CD4-positive, alpha-beta T cell treated with Interleukin-4 for 1 hour (primary cell): ENCODE data around the gene LMTK2.
"Not testable (repeated sequence)": the region's sequence is repeated elsewhere in the genome, so short reads cannot be mapped to it uniquely, and the experiment has no call there.

Experiments used
- DNase-seq, 2 donors: peaks; one replicate each; pipeline ENCODE4 v3.0.0-alpha.2; 2020 to 2022

LMTK2 gene

DNA sequence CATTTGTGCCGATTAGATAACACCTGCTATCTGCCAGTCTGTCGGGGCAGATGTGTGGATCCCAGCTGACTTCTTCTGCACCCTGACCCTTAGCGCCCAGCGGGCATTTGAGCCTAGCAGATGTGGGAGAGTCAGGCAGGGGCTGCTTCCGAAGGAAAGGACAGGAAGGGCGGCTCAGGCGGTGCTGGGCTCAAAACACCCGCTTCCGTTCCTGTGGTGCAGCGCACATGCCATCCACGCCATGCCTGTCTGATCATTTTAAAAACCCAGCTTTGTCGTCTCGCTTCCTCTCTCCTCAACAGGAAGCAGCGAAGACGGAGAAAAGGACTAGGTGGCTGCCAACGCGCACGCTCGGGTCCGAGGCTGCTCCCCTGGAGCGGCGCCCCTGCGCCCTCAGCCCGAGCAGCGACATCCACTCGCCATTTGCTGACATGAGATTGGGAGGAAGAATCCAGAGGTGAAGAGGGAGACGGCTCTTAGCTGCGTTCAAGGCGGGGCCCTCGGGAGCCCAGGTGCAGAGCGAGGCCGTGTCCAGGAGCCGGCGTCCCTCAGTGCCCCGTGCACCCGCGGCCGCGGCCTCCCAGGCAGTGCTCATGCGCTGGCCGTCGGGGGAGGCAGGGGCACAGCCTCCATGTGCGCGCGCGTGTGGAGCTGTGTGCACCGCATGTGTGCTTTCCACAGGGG lies 98.6 kb downstream of the LMTK2 start:
- DNase-seq = no peak

DNA sequence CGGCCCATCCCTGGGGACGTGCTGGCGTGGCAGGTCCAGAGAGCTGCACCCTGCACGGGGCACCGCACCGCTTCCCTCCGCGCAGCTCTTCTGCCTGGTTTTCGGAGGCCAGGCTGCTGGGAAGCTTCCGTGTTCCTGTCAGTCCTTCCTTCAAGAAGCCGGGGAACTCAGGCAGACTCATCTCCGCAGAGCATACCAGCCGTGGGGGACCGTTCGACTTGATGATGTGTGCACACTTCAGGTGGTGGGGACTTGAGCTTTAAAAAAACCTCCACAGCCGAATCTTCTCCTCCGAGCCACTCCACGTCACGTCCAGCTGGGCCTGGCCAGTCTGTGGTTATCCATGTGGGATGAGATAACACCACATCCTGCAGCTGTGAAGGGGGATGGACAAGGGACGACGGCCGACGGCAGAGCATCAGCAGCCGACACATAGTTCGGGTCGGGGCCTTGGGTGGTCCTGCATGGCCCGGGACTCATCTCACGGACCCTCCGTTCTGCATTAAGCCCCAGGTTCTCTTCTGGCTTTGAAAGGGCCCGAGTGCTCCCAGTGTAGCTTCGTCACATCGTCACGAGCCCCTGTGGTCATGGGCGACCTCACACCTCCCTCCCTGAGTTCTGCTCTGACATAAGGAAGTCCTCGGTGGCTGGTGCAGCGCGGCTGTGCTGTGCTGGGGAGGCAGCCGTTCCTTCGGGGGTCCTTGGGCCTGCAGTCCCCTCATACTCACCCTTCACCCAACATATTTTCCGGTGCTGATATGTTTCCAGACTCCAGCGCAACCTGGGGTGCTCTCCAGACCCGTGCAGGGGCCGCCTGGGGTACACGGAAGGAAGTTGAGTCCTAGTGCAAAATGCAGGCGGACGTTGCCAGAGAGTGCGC lies 100.0 kb downstream of the LMTK2 start:
- DNase-seq = no peak

DNA sequence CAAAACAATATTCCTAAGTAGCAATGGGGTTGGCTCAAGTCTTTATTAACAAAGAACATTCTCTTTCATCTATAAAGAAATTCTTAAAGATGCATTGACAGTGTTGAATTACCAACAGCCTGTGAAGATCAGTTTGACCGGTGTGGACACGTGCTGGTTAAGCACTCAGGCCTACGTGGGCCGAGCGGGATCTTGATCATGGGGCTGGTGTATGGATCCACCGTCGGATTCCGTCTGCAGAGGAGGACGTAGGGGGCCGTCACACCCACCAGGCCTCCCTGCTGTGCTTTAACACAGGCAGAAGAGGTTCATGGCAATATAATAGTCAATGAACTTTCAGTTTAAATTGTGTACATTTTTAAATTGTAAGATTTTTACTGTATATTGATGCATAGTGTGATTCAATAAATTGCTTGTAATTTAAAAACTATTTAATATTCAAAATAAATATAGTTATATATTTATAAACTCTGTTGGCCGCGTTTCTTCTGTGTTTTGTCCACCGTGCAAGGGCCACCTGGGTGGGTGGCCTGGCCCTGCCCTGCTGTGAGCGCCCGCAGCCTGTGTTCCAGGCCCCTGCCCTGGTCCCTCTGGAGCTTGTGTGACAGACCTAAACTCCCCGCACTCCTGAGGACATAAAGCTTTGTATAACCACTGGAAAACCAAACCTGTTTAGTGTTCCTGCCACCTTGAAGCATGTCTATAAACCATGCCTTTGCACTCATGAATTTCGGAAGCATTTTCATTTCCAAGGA lies 102.7 kb downstream of the LMTK2 start:
- no peak for DNase-seq

DNA sequence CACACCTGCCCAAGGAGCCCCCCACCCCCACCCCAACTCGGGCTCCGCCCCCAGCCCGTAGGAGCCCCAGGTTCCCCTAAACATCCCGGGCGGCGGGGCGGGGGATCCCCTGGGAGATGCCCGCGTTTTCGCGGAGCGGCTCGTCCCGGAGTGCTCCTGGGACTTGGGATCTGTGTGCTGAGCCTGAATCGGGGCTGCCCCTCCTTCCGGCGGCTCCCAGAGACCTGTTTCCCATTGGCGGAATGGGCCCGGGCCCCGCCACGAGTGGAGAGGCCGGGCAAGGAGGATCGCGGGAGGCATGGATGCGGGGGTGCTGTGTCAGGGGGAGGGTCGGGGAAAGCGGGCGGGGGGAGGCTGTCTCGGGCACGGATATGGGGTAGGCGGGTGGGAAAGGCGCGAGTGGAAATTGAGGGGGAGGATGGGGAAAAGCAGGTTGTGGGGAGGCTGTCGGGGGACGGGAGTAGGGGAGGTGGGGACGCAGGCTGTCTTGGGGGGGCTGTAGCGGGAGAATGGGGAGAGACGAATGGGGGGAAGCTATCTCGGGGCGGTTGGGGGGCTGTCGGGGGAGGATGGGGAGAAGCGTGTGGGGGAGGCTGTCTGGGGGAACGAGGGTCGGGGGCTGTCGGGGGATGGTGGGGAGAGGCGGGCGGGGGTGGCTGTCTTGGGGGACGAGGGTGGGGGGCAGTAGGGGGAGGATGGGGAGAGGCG lies 104.0 kb downstream of the LMTK2 start:
- peak in 1 of 2 donors; percentile 1 for DNase-seq

DNA sequence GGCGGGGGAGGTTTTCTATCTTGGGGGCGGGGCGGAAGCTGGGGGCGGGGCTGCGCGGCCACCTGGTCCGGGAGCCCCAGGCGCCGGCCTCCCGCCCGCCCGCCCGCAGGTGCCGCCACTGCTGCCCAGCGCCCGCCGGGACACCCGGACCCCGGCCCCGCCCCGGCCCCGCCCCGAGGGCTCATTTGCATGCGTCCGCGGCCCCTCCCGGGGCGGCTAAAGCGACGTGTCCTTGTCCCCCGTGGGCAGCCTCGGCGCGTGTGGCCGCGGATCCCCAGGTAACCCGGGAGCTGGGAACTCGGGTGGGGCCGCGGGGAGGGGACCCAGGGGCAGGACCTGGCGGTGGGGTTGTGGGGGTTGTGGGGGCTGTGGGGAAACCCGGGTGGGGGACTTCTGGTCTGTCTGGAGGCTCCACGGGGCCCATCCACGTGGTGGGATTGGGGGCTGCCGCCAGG lies 104.6 kb downstream of the LMTK2 start, which contains the start of gene BHLHA15:
TSS of gene BHLHA15 (plus strand) at position 219 of the 455 bp plus-strand sequence. CDS start 871 bp downstream, outside the sequence.
- peak; percentile 14 to 33 for DNase-seq

DNA sequence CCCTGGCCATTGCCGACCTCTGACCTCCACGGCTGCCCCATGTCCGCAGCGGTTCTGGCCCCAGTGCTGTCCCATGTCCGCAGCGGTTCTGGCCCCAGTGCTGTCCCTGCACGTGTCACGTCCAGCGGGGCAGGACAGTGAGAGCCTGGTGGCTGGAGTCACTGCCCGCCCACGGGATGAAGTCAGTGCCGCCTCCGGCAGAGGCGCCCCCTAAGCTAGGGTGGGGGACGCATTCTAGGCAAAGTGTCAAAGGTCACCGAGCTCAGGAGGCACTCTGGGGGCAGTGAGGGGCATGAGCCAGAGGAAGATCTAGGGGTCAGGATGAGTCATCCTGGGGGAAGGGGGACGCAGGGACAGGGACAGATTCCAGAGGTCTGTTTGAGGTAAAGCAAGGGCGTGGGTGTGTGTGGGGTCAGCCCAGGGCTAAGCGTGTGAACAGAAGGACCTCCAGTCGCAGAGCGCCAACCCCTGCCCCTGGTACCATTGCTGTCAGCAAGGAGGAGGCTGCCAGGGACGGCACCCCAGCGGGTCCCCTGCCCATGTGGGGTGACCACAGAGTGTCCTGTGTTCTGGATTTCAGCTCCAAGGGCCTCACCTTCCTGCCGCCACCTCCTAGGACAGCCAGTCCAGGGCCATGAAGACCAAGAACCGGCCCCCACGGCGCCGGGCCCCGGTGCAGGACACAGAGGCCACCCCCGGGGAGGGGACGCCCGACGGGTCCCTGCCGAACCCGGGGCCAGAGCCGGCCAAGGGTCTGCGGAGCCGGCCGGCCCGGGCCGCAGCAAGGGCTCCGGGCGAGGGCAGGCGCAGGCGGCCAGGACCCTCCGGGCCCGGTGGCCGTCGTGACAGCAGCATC lies 105.2 kb downstream of the LMTK2 start:
- peak in 1 of 2 donors; percentile 10 for DNase-seq

DNA sequence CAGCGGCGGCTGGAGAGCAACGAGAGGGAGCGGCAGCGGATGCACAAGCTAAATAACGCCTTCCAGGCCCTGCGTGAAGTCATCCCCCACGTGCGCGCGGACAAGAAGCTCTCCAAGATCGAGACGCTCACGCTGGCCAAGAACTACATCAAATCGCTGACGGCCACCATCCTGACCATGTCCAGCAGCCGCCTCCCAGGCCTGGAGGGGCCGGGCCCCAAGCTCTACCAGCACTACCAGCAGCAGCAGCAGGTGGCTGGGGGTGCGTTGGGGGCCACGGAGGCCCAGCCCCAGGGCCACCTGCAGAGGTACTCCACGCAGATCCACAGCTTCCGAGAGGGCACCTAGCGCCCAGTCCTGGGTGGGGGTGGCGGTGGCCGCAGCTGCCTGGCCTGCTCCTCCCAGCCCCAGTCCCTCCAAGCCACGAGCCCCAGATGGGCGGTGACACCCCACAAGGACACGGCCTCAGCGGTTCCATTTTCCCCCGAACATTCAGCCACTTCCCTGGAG lies 105.9 kb downstream of the LMTK2 start:
- DNase-seq = no peak

DNA sequence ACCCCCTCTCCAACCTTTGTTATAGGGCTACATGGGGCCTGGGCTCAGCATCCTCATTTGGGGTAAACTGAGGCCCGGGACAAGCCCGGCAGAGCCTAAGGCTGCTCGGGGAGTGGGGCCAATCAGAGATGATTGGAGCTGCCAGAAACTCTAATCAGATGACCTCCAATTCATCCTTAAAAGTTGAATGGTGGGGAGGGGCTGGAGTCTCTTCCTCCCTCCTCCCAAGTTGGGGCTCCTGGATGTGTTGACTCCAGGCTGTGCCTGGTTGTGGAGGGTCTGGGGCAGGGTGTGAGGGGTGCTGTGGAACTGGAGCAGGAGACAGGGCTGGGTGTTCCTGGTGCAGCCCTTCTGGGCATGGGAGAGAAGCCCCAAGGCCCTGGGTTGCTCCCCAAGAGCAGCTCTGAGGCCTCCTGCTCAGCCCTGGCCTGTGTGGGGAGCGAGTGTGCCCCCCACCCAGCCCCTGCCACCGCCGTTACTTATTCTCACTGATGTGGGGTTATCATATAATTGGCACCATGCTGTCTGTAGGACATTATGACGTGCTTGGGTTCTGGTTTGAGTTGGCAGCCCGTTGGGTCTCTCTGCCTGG lies 106.7 kb downstream of the LMTK2 start:
- DNase-seq = no peak

DNA sequence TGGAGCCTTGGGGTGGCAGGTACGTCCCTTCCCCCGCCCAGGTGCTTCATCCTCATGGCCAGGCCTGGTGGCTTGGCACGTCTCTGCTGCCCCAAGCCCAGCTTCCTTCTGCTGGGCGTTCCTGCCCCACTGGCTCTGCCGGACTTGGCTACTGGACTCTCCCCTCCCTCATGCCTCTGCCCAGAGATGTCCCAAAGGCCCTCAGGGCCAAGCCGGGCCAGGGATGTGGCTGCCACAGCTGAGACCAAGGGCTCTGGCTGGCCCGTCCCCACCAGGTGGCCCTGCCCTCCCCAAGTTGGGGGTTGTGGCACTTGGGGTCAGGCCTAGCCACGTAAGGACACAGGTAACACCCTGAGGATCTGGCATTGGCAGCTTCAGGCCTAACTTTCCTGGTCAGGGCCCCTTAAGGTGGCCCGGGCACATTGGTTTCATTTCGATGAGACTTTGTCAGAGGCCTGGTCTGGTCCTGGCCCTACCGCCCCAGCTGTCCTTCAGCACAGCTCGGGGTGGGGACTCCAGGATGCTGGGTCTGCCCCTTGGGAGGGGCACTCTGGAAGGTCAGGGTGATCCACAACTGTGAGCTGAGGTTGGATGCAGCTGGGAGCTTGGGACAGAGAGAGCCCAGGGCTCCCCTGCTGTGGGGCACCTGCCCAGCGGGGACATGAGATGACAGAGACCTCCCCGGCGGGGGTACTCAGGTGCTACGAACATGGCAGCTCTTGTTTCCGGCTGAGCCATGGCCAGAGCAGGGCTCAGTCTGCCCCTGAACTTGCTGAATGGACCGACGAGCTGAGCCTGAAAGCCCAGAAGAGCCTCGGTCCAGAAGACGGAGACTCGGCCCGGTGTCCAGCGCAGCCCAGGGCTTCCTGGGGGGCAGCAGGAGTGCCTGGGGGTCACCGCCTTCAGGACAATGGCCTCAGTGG lies 107.5 kb downstream of the LMTK2 start:
- no peak for DNase-seq

DNA sequence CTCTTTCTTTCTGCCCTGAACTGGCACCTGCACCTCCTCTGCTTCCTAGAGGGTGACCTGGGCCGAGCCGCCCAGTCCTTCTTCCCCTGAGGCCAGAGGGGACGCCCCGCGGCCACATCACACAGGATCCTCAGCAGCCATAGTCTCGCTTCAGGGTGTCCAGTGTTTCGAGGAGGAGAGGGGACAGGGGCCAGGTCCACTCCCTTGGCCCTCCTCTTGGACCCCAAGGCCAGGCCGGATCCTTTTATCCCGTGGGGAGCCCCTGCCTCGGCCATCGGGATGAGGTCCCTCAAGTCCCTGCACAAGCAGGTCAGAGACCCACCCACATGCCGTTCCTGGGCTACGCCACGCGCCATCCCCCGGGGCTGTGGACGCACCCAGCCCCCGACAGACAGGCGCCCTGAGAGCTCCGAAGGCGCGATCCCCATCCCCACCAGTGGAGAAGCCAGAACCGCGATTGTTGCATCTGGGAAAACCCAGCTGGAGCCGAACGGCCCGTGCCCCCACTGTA lies 108.2 kb downstream of the LMTK2 start:
- no peak for DNase-seq

DNA sequence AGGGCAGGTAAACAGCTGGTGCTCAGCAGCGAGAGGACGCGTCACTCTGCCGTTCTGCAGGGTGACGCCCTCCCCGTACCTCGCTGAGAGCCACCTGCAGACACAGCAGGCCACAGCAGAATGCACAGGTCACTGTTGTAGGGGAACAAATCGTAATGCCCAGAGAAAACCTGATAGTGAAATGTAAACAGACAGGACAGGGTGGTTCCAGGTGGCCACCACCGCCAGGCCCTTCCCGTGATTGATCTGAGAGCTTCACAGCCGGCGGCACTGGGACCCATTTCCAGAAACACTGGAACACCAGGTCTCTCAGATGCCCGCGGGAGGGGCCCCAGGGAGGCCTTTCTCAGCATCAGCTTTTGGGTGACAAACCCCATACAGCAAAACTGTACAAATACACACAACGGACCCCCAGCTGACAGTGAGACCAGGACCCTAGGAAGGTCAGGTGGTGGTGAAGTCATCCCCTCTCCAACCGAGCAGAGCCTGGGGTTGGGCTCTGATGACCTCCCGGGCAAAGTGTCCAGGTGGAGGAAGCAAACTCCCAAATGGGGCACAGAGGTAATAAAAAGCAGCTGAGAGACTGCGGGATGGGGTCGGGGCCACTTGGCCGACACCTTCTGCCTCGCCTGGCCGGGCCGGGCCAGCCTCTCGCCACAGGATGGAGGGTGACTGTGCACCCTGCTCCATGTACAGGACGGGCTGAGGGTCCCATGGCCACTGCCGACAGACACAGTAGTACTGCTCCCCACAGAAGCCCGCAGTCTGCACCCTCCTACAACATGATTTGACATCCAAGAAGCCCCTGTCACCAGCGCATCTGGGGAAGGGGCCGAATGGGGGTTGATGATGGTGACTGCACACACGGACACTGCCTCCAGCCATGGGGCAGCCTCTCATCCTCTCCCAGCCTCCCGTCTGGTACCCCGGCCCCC lies 109.2 kb downstream of the LMTK2 start:
- no peak for DNase-seq

DNA sequence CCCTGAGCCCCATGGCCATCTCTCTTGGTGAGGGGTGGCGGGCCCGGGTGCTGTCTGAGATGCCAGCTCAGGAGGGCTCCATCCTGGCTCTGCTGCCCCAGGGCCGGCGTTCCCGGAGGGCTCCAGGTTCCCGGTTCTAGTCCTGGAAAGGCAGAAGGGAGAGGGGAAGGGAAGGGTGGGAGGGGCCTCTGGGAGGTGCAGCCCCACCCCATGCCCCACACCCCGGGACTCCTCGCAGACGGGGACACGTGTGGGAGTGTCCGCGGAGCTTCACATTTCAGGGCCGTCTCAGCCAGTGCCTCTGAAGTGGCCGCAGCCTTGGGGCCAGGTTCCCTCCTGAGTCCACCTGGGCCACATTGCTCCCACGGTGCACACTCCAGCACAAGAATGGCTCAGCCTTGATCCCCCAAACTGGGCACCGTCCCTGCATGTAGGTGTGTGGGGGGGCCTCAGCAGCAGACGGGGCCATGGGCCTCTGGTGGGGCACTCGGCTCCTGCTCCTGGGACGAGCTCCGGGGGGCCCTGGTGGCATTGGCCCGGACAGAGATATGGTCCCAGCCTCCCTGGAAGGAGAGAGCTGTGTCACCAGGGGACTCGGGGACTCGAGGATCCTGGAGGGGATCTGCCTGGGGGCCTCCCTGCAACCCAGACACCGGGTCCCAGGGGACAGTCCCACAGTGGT lies 110.4 kb downstream of the LMTK2 start:
- no peak for DNase-seq

DNA sequence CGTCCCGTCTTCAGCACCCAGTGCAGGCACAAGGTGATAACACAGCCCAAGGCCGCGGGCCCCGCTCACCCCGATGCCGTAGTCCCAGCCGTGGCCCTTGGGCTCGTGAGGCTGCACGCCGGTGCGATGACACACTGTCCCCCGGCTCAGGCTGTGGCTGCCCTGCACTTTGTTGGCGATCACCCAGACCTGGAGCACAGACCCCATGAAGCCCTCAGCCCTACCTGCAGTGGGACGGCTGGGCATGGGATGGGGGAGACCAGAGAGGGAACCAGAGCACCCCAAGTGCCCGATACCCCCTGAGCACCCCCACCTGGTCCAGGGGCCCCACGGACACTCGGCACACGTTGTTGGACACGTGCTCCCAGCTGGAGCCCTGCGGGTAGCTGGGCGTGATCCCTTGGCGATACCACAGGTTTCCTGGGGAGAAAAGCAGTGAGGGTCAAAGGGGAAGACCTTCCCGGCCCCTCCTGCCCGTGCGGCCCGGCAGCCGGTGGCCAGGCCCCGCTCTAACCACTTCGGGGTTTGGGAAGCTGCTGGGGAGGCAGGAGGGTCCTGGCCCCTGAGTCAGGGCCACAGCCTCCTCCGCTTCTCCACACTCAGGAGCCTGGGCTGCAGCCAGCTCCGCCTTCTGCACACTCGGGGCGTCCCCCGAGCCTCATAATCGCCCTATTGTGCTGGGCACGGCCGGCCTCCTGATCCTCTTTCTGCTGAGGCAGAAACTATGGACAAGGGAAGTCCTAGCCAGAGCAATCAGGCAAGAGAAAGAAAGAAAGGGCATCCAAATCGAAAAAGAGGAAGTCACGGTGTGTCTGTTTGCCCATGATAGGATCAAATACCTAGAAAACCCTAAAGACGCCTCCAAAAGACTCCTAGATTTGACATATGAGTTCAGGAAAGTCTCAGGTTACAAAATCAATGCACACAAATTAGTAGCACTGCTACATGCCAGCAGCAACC lies 111.2 kb downstream of the LMTK2 start:
- no peak for DNase-seq

DNA sequence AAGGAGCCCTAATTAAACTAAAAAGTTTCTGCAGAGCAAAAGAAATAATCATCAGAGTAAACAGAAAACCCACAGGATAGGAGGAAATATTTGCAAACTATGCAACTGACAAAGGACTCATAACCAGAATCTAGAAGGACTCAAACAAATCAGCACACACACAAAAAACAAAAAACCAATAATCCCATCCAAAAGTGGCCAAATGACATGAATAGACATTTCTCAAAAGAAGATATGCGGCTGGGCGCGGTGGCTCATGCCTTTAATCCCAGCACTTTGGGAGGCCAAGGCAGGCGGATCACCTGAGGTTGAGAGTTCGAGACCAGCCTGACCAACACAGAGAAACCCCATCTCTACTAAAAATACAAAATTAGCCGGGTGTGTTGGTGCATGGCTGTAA lies 112.7 kb downstream of the LMTK2 start:
- not testable (repeated sequence) for DNase-seq

DNA sequence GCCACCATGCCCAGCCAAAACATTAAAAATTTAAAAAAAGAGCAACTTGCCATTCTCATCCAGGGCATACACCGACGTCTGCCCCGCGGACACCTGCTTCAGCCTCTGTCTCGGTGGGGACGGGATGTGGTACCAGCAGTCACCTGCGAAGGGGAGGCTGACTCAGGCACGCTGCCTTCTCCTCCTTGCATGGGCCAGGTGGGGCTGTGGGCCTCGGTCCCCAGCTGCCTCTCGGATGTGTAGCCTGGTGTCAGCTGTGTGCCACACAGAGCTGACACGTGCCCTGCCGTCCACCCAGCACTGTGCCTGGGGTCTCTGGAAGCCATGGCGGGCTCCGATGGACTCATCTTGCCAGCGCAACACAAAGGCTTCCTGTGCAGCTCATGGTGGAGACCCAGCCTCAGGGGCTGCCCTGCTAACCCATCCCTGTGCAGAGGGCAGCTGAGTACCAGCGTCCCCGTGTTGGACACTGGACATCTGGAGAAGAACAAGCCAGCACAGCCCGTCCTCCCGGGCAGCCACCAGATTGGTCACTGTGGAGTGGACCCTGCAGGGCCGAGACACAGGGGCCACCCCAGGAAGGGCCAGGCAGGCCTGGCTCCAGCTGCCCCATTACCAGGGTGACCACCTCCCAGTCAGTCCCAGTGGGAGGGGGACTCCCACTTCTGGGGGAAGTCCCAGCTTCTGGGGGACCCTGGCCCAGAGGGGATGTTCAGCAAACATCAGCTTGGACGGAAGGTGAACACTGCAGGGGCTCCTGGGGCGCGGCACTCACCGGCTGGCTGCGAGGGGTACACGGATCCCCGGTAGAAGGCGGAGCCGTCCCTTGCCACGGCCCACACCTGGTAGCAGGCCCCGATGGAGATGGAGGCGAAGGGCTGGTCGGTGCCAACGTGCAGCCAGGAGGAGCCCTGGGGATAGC lies 115.2 kb downstream of the LMTK2 start:
- no peak for DNase-seq
